Pancreas (tissue), 10 donors: ENCODE results near the gene TBKBP1. TPM values are rescaled to one million over a fixed set of nuclear protein-coding genes. Genes with fewer than 3 reads are reported as not detected.

ENCODE experiments used
- ATAC-seq, 4 donors: fragments of 200-7000 bp; cut with Tn5 transposase; one replicate each; pipeline versions ENCODE4 v1.8.0 to v1.9.1; 2020; ENCODE audit warnings: mild to moderate bottlenecking in 4 of 4, moderate library complexity in 4 of 4
- DNase-seq, 6 donors: peaks; one replicate each; pipeline ENCODE4 v3.0.0-alpha.2; 2020
- FAIRE-seq: peaks from 2 replicates; lab custom pipeline; 2012; peaks lifted over from hg19 to GRCh38; lab: Jason Lieb, UNC
- H3K27ac ChIP-seq, 4 donors: fragments of 200-600 bp; sonication (generic); 1 replicate in 3 of 4; 2 replicates in 1 of 4; pipeline versions ENCODE4 v1.5.0 to v1.8.0; 2020
- H3K27me3 ChIP-seq, 4 donors: fragments of 200-600 bp; one replicate each; pipeline ENCODE4 v1.8.0; 2021
- H3K36me3 ChIP-seq, 3 donors: fragments of 200-600 bp; sonication (generic) in 1 of 3; one replicate each; pipeline versions ENCODE4 v1.5.0 to v1.8.0; 2020 to 2021
- H3K4me1 ChIP-seq, 3 donors: fragments of 200-600 bp; one replicate each; pipeline ENCODE4 v1.8.0; 2021
- H3K4me3 ChIP-seq, 4 donors: fragments of 200-600 bp; sonication (generic) in 2 of 4; one replicate each; pipeline versions ENCODE4 v1.5.0 to v1.8.0; 2020 to 2021
- H3K9me3 ChIP-seq, 4 donors: fragments of 200-600 bp; one replicate each; pipeline ENCODE4 v1.8.0; 2021
- WGBS, 2 donors: extraction: QIAGEN DNeasy Blood & Tissue Kit; methylation state at CpG; one replicate each; pipeline ENCODE4 v1.1.7; 2013; 5-methylcytosine and 5-hydroxymethylcytosine counted together
- intact Hi-C, 3 donors: fragments of 100-400 bp; cut with DNase I; formaldehyde crosslinking; loops; one replicate each; pipeline versions ENCODE4 v1.11.1 to v1.14.2; 2022
- polyA plus RNA-seq, 2 donors: library from polyadenylated mRNA; stranded (reverse); fragments of 200-250 nt; gene quantifications; one replicate each; pipeline ENCODE4 v1.2.3, GENCODE V29; 2013
- total RNA-seq, 6 donors: library from RNA; stranded (reverse); fragmentation: NEBNext Ultra II Directional in 4 of 6; extraction: Animal tissue kit (Norgen Biotek cat#: 25700) in 4 of 6; gene quantifications; one replicate each; pipeline versions ENCODE4 v1.2.1 to v1.2.4, GENCODE V29; 2021 to 2023
- TF ChIP-seq, protein P1 (sequence below), 4 donors: fragments of 200-600 bp; sonication (generic) in 3 of 4; IDR thresholded peaks; one replicate each; pipeline versions ENCODE4 v1.5.0 to v1.8.0; 2021; ENCODE audit warnings: antibody characterized with exemption in 4 of 4
- donor health status: healthy with polysubstance abuse.
- donor health status: DM: no; HTN: no; CAD: no; lungs with moderate emphysema.
- donor health status: DM: no; HTN: no; CAD: no.
- donor health status: control.
- donor health status: control.
- donor health status: Bipolar disorder and iron deficiency.
- donor health status: DM: yes; HTN: yes; CAD: no.
- donor health status: DM: no; HTN: no; CAD: no.
- donor health status: DM: no; HTN: no; CAD: no.
- donor health status: DM: yes; HTN: yes; CAD: no.

The TBKBP1 gene
- total and polyA plus RNA-seq, 8 donors = 4.7 to 21.2 (median 6.4) TPM

DNA sequence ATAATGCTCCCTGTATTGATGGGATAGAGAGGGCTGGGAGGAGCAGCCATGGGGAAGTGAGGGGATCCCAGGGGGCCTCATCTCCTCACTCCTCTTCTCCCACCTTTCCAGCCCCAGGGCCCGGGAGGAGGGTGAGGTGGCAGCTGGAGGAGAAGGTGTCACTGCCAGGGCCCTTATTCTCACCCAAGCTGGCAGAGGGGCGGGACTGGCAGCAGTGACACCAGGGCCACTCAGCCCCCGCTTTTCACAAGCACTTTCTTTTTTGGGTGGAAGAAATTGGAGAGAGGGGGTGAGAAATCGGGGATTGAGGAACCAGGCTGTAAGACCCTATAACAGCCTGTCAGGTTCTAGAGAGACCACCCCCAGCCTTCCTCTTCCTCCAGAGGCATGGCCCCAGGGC, 36.7 kb downstream of the TBKBP1 start:
- H3K27ac ChIP-seq = no peak overlapping the region
- H3K4me3 ChIP-seq = no peak overlapping the region
- ATAC-seq (no peak), DNase-seq (peak in 1 of 6 donors; percentile 26), FAIRE-seq (no peak)
- H3K9me3 ChIP-seq = no peaks in the 10 kb centered on the region
- H3K27me3 ChIP-seq = peaks cover 0 to 11% (median 3%) of the 10 kb centered on the region in 4 donors
- 72 to 89% methylated on average over 4 of the region's 4 CpGs for WGBS, 2 donors
- H3K4me1 ChIP-seq = no peaks in the 10 kb centered on the region
- intact Hi-C loops = no loop called here
- TF ChIP-seq, protein P1, sequence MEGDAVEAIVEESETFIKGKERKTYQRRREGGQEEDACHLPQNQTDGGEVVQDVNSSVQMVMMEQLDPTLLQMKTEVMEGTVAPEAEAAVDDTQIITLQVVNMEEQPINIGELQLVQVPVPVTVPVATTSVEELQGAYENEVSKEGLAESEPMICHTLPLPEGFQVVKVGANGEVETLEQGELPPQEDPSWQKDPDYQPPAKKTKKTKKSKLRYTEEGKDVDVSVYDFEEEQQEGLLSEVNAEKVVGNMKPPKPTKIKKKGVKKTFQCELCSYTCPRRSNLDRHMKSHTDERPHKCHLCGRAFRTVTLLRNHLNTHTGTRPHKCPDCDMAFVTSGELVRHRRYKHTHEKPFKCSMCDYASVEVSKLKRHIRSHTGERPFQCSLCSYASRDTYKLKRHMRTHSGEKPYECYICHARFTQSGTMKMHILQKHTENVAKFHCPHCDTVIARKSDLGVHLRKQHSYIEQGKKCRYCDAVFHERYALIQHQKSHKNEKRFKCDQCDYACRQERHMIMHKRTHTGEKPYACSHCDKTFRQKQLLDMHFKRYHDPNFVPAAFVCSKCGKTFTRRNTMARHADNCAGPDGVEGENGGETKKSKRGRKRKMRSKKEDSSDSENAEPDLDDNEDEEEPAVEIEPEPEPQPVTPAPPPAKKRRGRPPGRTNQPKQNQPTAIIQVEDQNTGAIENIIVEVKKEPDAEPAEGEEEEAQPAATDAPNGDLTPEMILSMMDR (IDR thresholded peaks at IDR 0.05) = no peak
- no peaks in the 10 kb centered on the region for H3K36me3 ChIP-seq

DNA sequence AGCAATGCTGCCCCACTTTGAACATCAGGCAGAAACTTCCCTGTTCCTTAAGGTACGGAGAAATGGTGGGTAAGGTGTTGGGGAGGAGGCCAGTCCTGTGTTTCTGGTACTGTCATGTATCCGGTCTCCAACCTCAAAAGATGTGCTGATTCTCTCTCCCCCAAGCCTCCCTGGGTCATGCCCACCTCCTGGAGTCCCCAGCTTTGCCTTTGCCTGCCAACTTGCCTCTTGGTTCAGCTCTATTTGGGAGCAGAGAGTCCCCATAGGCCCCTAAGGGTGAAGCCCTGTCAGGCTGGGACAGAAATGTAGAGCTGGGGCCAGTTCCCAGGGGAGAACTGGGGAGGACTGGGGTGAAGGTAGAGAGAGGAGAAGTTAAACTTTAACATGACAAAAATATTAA, 37.4 kb downstream of the TBKBP1 start:
- Histone ChIP-seq H3K27ac (no peak overlapping the region), H3K9me3 (no peaks in the 10 kb centered on the region), H3K4me1 (no peaks in the 10 kb centered on the region), H3K36me3 (no peaks in the 10 kb centered on the region), H3K4me3 (no peak overlapping the region), H3K27me3 (peaks cover 0 to 11% (median 3%) of the 10 kb centered on the region in 4 donors)
- TF ChIP-seq, protein P1 (IDR thresholded peaks at IDR 0.05) = no peak
- FAIRE-seq (no peak), DNase-seq (peak in 1 of 6 donors; percentile 19), ATAC-seq (no peak)
- intact Hi-C loops = no loop called here
- WGBS, 2 donors = 69 to 80% methylated on average over 2 of the region's 2 CpGs

GRCh38 chr17:47732399-47733046, 38.6 kb downstream of the TBKBP1 start:
- peak in 1 of 6 donors; percentile 32 for DNase-seq
- FAIRE-seq = no peak
- Histone ChIP-seq H3K27me3 (peaks cover 0 to 11% (median 3%) of the 10 kb centered on the region in 4 donors), H3K27ac (no peak overlapping the region), H3K4me3 (peak overlapping the region in 2 of 4 donors; percentile 27 to 51), H3K4me1 (no peaks in the 10 kb centered on the region), H3K36me3 (no peaks in the 10 kb centered on the region), H3K9me3 (no peaks in the 10 kb centered on the region)
- intact Hi-C loops = no loop called here
- WGBS, 2 donors = 49 to 51% methylated on average over 12 of the region's 12 CpGs
- ATAC-seq = no peak
- TF ChIP-seq, protein P1 (IDR thresholded peaks at IDR 0.05) = no peak

- no peak for FAIRE-seq
- intact Hi-C loops = no loop called here
- Histone ChIP-seq H3K27ac (no peak within 1 kb of the TSS), H3K4me1 (no peaks in the 10 kb centered on the region), H3K36me3 (no peaks in the 10 kb centered on the region), H3K27me3 (peaks cover 0 to 11% (median 3%) of the 10 kb centered on the region in 4 donors), H3K9me3 (no peaks in the 10 kb centered on the region), H3K4me3 (peak within 1 kb of the TSS; percentile 10 to 51 (median 18))
- 1 to 2% methylated on average over 34 to 73 of the region's 73 CpGs for WGBS, 2 donors
- peak; percentile 40 to 79 (median 58) for DNase-seq
- TF ChIP-seq, protein P1 (IDR thresholded peaks at IDR 0.05) = no peak
- peak; percentile 76 to 95 (median 87) for ATAC-seq
These were observed 39.2 kb downstream of the TBKBP1 start, which contains the start of gene TBX21 for GRCh38 chr17:47733047-47733673. TSS of gene TBX21 (plus strand) at chr17:47733236. CDS start at chr17:47733455, 219 bp downstream.
